GM18870 (cell line): ENCODE data around the gene RAD18.

ENCODE experiments used
- ATAC-seq: cut with Tn5 transposase; IDR thresholded peaks from one replicate; pipeline ENCODE4 v1.9.1; 2021; ENCODE audit warnings: moderate library complexity; ENCODE audit not compliant: unreplicated experiment

The RAD18 gene

GRCh38 chr3:8963137-8963853 is at the start of gene RAD18:
Gene RAD18 (minus strand): TSS chr3:8963472. CDS start chr3:8963385, 87 bp downstream.
- ATAC-seq = peak; percentile 85

DNA sequence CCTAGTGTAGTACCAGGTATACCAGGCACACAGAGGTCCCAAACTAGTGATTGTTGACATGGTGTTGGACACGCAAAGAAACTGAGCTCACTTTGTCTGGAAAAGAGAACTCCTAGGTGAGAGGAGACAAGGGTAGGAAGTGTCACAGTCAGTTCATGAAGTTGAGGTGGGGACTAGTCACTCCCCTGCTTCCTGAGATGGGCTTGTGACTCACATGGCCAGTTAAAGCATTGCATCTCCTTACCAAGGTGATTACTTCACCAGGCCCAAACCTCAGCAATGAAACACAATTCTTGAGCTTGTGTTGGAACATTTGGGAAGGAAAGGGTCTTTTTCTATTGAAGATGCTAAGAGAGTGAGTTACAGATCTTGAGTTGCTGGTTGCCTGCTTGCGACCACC is 49.2 kb upstream of the RAD18 start:
- ATAC-seq = no peak

GRCh38 chr3:9009976-9010545 is 46.8 kb upstream of the RAD18 start:
- no peak for ATAC-seq

GRCh38 chr3:9008550-9009255 is 45.4 kb upstream of the RAD18 start:
- no peak for ATAC-seq

DNA sequence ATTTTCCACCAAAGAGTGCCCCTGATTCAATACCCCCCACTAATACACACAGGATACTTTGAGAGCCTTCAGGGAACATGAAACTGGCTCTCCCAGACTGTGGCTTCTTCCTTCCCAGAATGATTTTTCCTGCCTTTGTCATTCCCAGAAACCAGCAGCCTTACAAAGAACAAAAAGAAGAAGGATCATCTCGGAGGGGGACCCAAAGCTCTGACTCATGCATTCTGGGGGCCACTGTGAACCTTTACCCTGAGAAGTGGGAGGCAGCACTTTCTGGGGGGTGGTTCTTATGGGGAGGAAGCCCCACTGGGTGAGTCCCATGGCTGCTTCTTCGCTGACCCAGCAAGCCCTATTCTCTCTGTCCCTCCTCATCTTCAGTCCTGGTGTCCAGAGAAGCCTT is 44.7 kb upstream of the RAD18 start:
- no peak for ATAC-seq

- ATAC-seq = no peak
Measured at GRCh38 chr3:9007213-9007612, 43.9 kb upstream of the RAD18 start.

DNA sequence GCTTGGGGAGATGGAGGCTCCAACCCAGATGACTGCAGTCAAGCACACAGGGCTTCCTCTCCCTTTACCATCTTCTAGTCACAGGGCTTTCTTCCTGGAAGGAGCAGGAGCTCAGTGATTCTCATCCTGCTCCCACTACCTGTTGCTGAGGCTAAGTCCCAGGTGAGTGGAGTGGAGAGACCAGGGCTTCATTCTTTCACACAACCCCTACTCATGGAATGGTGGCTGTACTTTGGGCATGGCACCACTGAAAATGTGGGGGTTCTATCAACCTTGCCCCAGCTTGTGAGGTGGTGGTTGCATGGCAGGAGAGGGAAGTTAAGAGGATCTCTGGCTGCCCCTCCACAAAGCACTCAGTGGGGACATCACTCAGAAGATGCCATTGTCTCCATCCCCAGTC is 36.8 kb upstream of the RAD18 start:
- ATAC-seq = no peak

DNA sequence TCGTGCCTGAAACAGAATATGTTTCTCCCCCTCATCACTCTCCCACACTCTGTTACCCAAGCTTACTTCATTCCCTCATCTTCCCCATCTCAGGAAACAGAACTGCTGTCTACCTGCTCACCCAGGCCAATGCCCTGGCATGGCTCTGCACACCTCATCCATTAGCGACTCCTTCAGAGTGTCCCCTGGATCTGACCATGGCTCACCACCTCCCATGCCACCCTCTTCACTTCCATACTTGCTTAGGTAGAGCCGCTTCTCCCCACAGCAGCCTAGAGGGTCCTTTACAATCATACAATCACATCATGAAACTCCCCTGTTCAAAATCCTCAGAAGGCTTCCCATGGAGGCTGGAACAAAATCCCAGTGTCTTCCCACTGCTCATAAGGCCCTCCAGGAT is 33.9 kb upstream of the RAD18 start:
- ATAC-seq = no peak

- ATAC-seq = no peak
Measured at GRCh38 chr3:8996681-8997121, 33.4 kb upstream of the RAD18 start.

GRCh38 chr3:8996216-8996615 is 32.9 kb upstream of the RAD18 start:
- no peak for ATAC-seq

- ATAC-seq = no peak
Measured at GRCh38 chr3:8994226-8994625, 31.0 kb upstream of the RAD18 start.

GRCh38 chr3:8993331-8993730 is 30.1 kb upstream of the RAD18 start:
- ATAC-seq = no peak

DNA sequence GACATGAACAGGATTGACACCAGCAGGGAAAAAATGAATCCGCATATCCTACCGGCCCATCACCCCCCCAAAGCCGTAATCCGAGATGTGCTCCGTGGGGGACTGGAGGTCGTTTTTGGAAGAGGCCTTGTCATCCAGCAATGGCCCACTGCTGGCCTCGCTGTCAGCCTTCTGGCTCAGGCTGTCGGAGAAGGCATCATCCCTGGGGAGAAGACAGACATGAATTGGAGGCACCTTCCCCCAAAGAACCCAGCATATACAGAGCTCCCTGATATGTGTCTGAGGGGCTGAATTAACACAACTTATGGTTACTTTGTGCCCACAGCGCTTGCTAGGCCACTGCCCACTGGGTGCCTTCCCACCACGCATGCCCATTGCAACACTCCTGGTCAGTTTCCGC is 29.6 kb upstream of the RAD18 start:
- no peak for ATAC-seq

GRCh38 chr3:8992199-8992598 is 28.9 kb upstream of the RAD18 start:
- no peak for ATAC-seq

DNA sequence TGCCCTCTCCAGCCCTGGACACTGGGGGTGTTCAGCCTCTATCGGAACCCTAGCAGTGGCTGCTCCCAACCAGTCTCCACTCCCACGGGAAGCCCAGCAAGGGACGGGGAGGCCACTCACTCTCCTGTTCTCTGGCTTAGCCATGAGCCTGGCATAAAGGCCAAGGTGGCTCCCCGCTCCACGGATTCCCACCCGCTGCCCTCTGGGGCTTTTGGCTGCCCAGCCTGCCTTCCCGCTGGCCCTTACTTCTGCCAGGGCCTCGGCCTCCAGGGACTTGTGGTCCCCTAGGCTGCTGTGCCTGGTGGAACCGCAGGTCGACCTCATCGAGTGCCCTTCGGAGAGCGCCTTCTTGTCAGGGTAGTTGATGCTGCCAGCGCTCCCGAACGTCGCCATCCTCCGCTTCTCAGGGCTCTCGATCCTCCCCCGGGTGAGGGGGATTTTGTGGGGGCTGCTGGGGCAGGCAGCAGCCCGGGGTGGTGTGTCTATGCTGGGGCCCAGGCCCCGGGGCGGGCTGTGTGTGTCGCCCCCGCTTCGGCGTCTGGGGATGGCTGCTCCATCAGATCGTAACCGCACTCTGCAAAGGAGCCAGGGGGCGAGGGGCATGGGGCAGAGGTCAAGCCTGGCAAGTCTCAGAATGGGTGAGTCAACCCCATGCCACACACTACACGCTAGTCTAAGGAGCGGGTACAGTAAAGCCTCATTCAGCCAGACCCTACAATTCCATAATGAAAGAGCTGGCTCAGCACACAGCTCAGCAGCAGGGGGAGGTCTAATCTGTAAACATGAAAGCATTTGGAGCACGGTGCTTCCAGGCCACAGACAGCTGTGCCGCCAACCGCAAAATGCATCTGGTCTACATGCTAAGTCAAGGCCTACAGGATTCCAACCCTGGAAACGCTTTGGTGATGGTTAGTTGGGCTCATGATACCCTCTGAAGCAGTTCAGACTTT is 27.3 kb upstream of the RAD18 start:
- no peak for ATAC-seq

GRCh38 chr3:8988791-8989558 is 25.7 kb upstream of the RAD18 start:
- no peak for ATAC-seq

GRCh38 chr3:8988384-8988655 is 25.0 kb upstream of the RAD18 start:
- ATAC-seq = no peak

- peak; percentile 76 for ATAC-seq
Measured at GRCh38 chr3:8987645-8988383, 24.5 kb upstream of the RAD18 start.

- no peak for ATAC-seq
Measured at GRCh38 chr3:8987226-8987625, 24.0 kb upstream of the RAD18 start.

DNA sequence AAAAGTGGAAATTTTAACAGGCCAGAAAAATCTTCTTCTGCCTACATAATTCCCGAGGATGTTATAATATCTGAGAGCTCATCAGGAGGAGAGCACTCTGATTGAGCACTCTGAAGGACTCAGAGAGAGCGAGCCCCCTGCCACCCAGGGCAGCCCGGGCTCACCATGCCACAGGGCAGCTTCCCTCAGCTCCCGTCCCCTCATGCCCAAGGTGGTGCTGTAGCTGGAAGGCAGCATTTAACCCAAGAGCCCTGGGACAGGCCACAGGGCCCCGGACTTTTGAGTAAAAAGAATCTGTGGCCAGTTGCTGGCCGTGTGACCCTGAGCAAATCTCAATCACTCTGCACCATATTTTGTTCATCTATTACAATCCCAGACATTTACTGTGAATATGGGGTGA is 23.5 kb upstream of the RAD18 start:
- ATAC-seq = no peak
